ENCODE measurements around the gene TEKT5.

The TEKT5 gene

DNA sequence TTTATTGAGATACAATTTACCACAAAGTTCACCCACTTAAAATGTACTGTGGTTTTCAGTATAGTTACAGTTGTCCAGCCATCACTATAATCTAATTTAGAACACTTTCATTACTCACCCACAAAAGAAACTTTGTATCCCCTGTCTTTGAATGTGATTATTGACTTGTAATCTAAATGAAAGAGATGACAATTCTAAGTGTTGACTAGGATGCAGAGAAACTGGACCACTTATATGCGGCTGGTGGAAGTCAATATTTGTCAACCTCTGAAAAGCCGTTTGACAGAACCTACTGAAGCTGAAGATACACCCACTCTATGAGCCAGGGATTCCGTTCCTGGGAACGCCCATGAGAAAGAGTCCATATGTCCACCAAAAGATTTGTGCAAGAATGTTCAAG, 36.8 kb downstream of the TEKT5 start:
- Histone ChIP-seq H2AK5ac (ENCODE audit: low read depth, low read length) (no peak overlapping the region), H4K8ac (ENCODE audit: low read depth, low read length) (no peak overlapping the region), H3K14ac (ENCODE audit: low read length) (no peak overlapping the region), H3K9me3 (replicated peaks in 1 of 2; ENCODE audit: control insufficient read depth in 2 of 2, insufficient read depth in 1 of 2, low read depth in 1 of 2, low read length in 2 of 2) (peaks cover 0 to 2% of the 10 kb centered on the region in 2 donors), H2BK120ac (ENCODE audit: low read depth, low read length) (no peak overlapping the region), H3K27ac (replicated peaks; ENCODE audit: low read length) (no peak overlapping the region), H2BK5ac (ENCODE audit: low read length) (no peak overlapping the region), H3K79me1 (ENCODE audit: low read depth, low read length) (no peaks in the 10 kb centered on the region), H2BK12ac (ENCODE audit: low read length) (no peak overlapping the region), H3K9ac (ENCODE audit: low read depth, low read length, poor library complexity) (no peak overlapping the region), H2BK15ac (ENCODE audit: low read length) (no peak overlapping the region), H4K91ac (ENCODE audit: low read depth, low read length, poor library complexity) (no peak overlapping the region), H3K18ac (ENCODE audit: low read length) (no peak overlapping the region), H3K4me2 (ENCODE audit: insufficient read depth, low read length, poor library complexity, severe bottlenecking) (no peak overlapping the region), H3K27me3 (ENCODE audit: control insufficient read depth in 3 of 3, insufficient read depth in 3 of 3, low read depth in 1 of 3, low read length in 3 of 3) (no peaks in the 10 kb centered on the region), H3K23ac (ENCODE audit: low read depth, low read length, poor library complexity) (no peak overlapping the region), H3K4me3 (ENCODE audit: low read length in 2 of 2) (no peak overlapping the region), H3K4ac (ENCODE audit: low read length) (no peak overlapping the region), H2AFZ (ENCODE audit: low read length) (no peak overlapping the region), H3K4me1 (ENCODE audit: control insufficient read depth in 2 of 2, insufficient read depth in 1 of 2, low read depth in 1 of 2, low read length in 2 of 2) (peaks cover 0 to 2% of the 10 kb centered on the region in 2 donors), H3K36me3 (replicated peaks in 1 of 2; ENCODE audit: control insufficient read depth in 2 of 2, insufficient read depth in 2 of 2, low read length in 2 of 2) (no peaks in the 10 kb centered on the region)
- no CpG with 5 or more reads among the region's 4 CpGs for WGBS, 2 donors (ENCODE audit: extremely low coverage in 2 of 2, insufficient read length in 2 of 2, insufficient replicate concordance in 1 of 2)
- DNase-seq (ENCODE audit: low spot score), result no peak

DNA sequence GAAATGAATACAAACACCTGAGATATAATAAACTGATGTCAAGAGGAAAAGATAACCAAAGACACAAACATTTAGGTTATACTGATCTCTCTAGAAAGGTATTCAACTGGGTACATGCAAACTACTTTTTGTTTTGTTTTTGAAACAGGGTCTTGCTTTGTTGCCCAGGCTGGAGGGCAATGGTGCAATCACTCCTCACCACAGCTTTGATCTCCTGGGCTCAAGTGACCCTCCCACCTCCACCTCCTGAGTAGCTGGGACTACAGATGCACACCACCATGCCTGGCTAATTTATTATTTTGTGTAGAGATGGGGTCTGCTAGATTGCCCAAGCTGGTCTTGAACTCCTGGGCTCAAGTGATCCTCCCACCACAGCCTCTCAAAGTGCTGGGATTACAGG, 38.1 kb downstream of the TEKT5 start:
- Histone ChIP-seq H2BK15ac (ENCODE audit: low read length) (no peak overlapping the region), H3K4ac (ENCODE audit: low read length) (no peak overlapping the region), H2BK12ac (ENCODE audit: low read length) (no peak overlapping the region), H2BK5ac (ENCODE audit: low read length) (no peak overlapping the region), H3K4me2 (ENCODE audit: insufficient read depth, low read length, poor library complexity, severe bottlenecking) (no peak overlapping the region), H3K27me3 (ENCODE audit: control insufficient read depth in 3 of 3, insufficient read depth in 3 of 3, low read depth in 1 of 3, low read length in 3 of 3) (no peaks in the 10 kb centered on the region), H3K18ac (ENCODE audit: low read length) (no peak overlapping the region), H2AK5ac (ENCODE audit: low read depth, low read length) (no peak overlapping the region), H3K9me3 (replicated peaks in 1 of 2; ENCODE audit: control insufficient read depth in 2 of 2, insufficient read depth in 1 of 2, low read depth in 1 of 2, low read length in 2 of 2) (no peaks in the 10 kb centered on the region), H3K27ac (replicated peaks; ENCODE audit: low read length) (no peak overlapping the region), H3K23ac (ENCODE audit: low read depth, low read length, poor library complexity) (no peak overlapping the region), H3K4me1 (ENCODE audit: control insufficient read depth in 2 of 2, insufficient read depth in 1 of 2, low read depth in 1 of 2, low read length in 2 of 2) (peaks cover 0 to 2% of the 10 kb centered on the region in 2 donors), H2BK120ac (ENCODE audit: low read depth, low read length) (no peak overlapping the region), H2AFZ (ENCODE audit: low read length) (no peak overlapping the region), H4K91ac (ENCODE audit: low read depth, low read length, poor library complexity) (no peak overlapping the region), H3K36me3 (replicated peaks in 1 of 2; ENCODE audit: control insufficient read depth in 2 of 2, insufficient read depth in 2 of 2, low read length in 2 of 2) (no peaks in the 10 kb centered on the region), H4K8ac (ENCODE audit: low read depth, low read length) (no peak overlapping the region), H3K79me1 (ENCODE audit: low read depth, low read length) (peaks cover 2% of the 10 kb centered on the region), H3K4me3 (ENCODE audit: low read length in 2 of 2) (no peak overlapping the region), H3K14ac (ENCODE audit: low read length) (no peak overlapping the region), H3K9ac (ENCODE audit: low read depth, low read length, poor library complexity) (no peak overlapping the region)
- DNase-seq (ENCODE audit: low spot score), result no peak

DNA sequence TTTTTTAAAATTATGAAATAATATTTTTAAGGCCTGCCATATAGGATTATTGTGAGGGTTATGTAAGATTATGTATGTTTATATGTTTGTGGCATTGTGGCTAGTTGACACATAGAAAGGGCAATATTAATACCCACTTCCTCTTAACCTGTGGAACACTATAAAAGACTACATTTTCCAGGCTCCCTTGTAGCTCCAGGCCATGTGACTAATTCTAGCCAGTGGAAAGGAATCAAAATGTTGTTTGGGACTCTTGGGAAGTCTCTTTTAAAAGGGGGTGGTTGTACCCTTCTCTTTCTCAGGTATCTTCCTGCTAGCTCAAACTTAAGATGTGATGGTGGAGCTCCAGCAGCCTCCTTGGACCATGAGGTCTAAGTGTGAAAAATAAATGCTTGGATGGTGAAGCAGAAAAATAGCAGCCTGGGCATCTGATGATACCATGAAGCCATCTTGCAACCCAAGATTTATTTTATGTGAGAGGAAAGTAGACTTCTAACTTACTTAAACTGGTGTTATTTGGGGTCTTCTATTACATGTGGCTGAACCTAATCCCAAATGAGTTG, 39.2 kb downstream of the TEKT5 start:
- Histone ChIP-seq H3K4me2 (ENCODE audit: insufficient read depth, low read length, poor library complexity, severe bottlenecking) (no peak overlapping the region), H2BK15ac (ENCODE audit: low read length) (no peak overlapping the region), H3K18ac (ENCODE audit: low read length) (no peak overlapping the region), H3K36me3 (replicated peaks in 1 of 2; ENCODE audit: control insufficient read depth in 2 of 2, insufficient read depth in 2 of 2, low read length in 2 of 2) (no peaks in the 10 kb centered on the region), H3K9ac (ENCODE audit: low read depth, low read length, poor library complexity) (no peak overlapping the region), H3K4me1 (ENCODE audit: control insufficient read depth in 2 of 2, insufficient read depth in 1 of 2, low read depth in 1 of 2, low read length in 2 of 2) (peaks cover 0 to 2% of the 10 kb centered on the region in 2 donors), H3K14ac (ENCODE audit: low read length) (no peak overlapping the region), H2BK12ac (ENCODE audit: low read length) (no peak overlapping the region), H2AFZ (ENCODE audit: low read length) (no peak overlapping the region), H4K8ac (ENCODE audit: low read depth, low read length) (no peak overlapping the region), H2BK120ac (ENCODE audit: low read depth, low read length) (no peak overlapping the region), H3K4ac (ENCODE audit: low read length) (no peak overlapping the region), H2BK5ac (ENCODE audit: low read length) (no peak overlapping the region), H3K27ac (replicated peaks; ENCODE audit: low read length) (no peak overlapping the region), H3K27me3 (ENCODE audit: control insufficient read depth in 3 of 3, insufficient read depth in 3 of 3, low read depth in 1 of 3, low read length in 3 of 3) (no peaks in the 10 kb centered on the region), H3K79me1 (ENCODE audit: low read depth, low read length) (peaks cover 2% of the 10 kb centered on the region), H3K23ac (ENCODE audit: low read depth, low read length, poor library complexity) (no peak overlapping the region), H4K91ac (ENCODE audit: low read depth, low read length, poor library complexity) (no peak overlapping the region), H2AK5ac (ENCODE audit: low read depth, low read length) (no peak overlapping the region), H3K4me3 (ENCODE audit: low read length in 2 of 2) (no peak overlapping the region), H3K9me3 (replicated peaks in 1 of 2; ENCODE audit: control insufficient read depth in 2 of 2, insufficient read depth in 1 of 2, low read depth in 1 of 2, low read length in 2 of 2) (no peaks in the 10 kb centered on the region)
- no peak for DNase-seq (ENCODE audit: low spot score)

DNA sequence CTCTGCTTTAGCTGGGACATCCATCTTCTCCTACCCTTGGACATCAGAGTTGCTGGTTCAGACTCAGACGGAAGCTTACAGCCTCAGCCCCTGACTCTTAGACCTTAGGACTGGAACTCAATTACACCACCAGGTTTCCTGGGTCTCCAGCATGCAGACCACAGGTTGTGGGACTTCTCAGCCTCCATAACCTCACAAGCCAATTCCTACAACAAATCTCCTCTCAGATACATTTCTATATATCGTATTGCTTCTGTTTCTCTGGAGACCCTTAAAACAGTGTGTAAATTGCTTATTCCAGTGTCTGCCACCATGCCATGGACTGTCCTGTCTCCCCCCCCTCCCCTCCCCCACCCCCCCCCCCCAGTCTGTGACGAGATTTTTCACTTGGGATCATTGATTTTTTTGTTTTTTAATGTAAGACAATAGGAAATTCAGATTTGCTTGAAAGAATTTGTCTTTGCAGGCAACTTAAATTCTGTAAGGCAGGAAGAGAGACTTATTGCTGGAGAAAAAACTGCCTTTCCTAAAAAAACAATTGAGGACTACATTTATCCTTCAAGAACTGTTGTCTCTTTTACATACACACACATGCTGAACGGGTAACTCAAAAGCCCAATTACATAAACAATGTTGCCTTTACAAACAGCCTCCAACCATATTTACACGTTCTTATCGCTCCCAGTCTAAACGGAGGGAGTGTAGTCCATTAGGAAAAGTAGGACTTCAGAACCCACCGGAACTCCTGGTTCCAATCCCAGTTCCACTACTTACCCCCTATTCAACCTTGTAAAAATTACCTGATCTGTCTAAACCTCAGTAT, 39.9 kb downstream of the TEKT5 start:
- no peak overlapping the region for H3K4ac ChIP-seq (ENCODE audit: low read length)
- H3K9ac ChIP-seq (ENCODE audit: low read depth, low read length, poor library complexity), result no peak overlapping the region
- H3K4me2 ChIP-seq (ENCODE audit: insufficient read depth, low read length, poor library complexity, severe bottlenecking), result no peak overlapping the region
- H2AK5ac ChIP-seq (ENCODE audit: low read depth, low read length), result no peak overlapping the region
- no peak overlapping the region for H2AFZ ChIP-seq (ENCODE audit: low read length)
- peaks cover 2% of the 10 kb centered on the region for H3K79me1 ChIP-seq (ENCODE audit: low read depth, low read length)
- no peak overlapping the region for H3K23ac ChIP-seq (ENCODE audit: low read depth, low read length, poor library complexity)
- no peak overlapping the region for H2BK15ac ChIP-seq (ENCODE audit: low read length)
- no peaks in the 10 kb centered on the region for H3K27me3 ChIP-seq (ENCODE audit: control insufficient read depth in 3 of 3, insufficient read depth in 3 of 3, low read depth in 1 of 3, low read length in 3 of 3)
- H4K91ac ChIP-seq (ENCODE audit: low read depth, low read length, poor library complexity), result no peak overlapping the region
- no CpG with 5 or more reads among the region's 8 CpGs for WGBS, 2 donors (ENCODE audit: extremely low coverage in 2 of 2, insufficient read length in 2 of 2, insufficient replicate concordance in 1 of 2)
- no peak overlapping the region for H2BK5ac ChIP-seq (ENCODE audit: low read length)
- no peak overlapping the region for H3K18ac ChIP-seq (ENCODE audit: low read length)
- no peaks in the 10 kb centered on the region for H3K9me3 ChIP-seq (replicated peaks in 1 of 2; ENCODE audit: control insufficient read depth in 2 of 2, insufficient read depth in 1 of 2, low read depth in 1 of 2, low read length in 2 of 2)
- H4K8ac ChIP-seq (ENCODE audit: low read depth, low read length), result no peak overlapping the region
- H2BK12ac ChIP-seq (ENCODE audit: low read length), result peak overlapping the region; percentile 22
- no peak overlapping the region for H3K4me3 ChIP-seq (ENCODE audit: low read length in 2 of 2)
- no peak overlapping the region for H3K27ac ChIP-seq (replicated peaks; ENCODE audit: low read length)
- no peaks in the 10 kb centered on the region for H3K4me1 ChIP-seq (ENCODE audit: control insufficient read depth in 2 of 2, insufficient read depth in 1 of 2, low read depth in 1 of 2, low read length in 2 of 2)
- no peak overlapping the region for H3K14ac ChIP-seq (ENCODE audit: low read length)
- DNase-seq (ENCODE audit: low spot score), result no peak
- H2BK120ac ChIP-seq (ENCODE audit: low read depth, low read length), result no peak overlapping the region
- no peaks in the 10 kb centered on the region for H3K36me3 ChIP-seq (replicated peaks in 1 of 2; ENCODE audit: control insufficient read depth in 2 of 2, insufficient read depth in 2 of 2, low read length in 2 of 2)
